SU-DHL-6 (cell line): ENCODE data around the gene TTC36.

Source experiments
- H2AFZ ChIP-seq: fragments of 200-600 bp; sonication (generic); 2 replicates; pipeline ENCODE4 v1.6.1; 2014; ENCODE audit warnings: low read depth, mild to moderate bottlenecking, moderate library complexity, mixed read lengths, antibody characterized with exemption, low read length; ENCODE audit not compliant: severe bottlenecking
- H3F3A ChIP-seq: fragments of 200-600 bp; shearing (Covaris generic); 2 replicates; pipeline ENCODE4 v1.6.0; 2016; ENCODE audit warnings: antibody characterized with exemption, mild to moderate bottlenecking; ENCODE audit not compliant: insufficient read depth
- H3K27ac ChIP-seq: fragments of 200-600 bp; sonication (generic); 2 replicates; pipeline ENCODE4 v1.5.1; 2016; ENCODE audit warnings: low read depth, mild to moderate bottlenecking, low read length, moderate library complexity, mixed read lengths
- H3K27me3 ChIP-seq: fragments of 200-600 bp; sonication (generic), shearing (Covaris generic); 2 replicates; pipeline ENCODE4 v1.6.0; 2014; ENCODE audit warnings: mild to moderate bottlenecking, low read length
- H3K36me3 ChIP-seq: fragments of 200-600 bp; sonication (generic); 2 replicates; pipeline ENCODE4 v1.6.1; 2014; ENCODE audit warnings: mild to moderate bottlenecking, low read length, mixed read lengths
- H3K4me2 ChIP-seq: fragments of 300-600, 200-600 bp; shearing (Covaris generic), sonication (generic); 2 replicates; pipeline ENCODE4 v1.6.0; 2014; ENCODE audit warnings: low read length, low read depth, mild to moderate bottlenecking; ENCODE audit not compliant: poor library complexity, severe bottlenecking
- H3K4me3 ChIP-seq: fragments of 200-600 bp; sonication (generic); 2 replicates; pipeline ENCODE4 v1.5.1; 2014; ENCODE audit warnings: antibody characterized with exemption, low read length, mild to moderate bottlenecking, mixed read lengths; ENCODE audit not compliant: insufficient read depth, poor library complexity, severe bottlenecking
- H3K79me2 ChIP-seq: fragments of 200-600 bp; sonication (generic); 2 replicates; pipeline ENCODE4 v1.6.1; 2014; ENCODE audit warnings: mild to moderate bottlenecking, low read length, moderate library complexity; ENCODE audit not compliant: insufficient read depth
- H3K9ac ChIP-seq: fragments of 200-600 bp; sonication (generic); 2 replicates; pipeline ENCODE4 v1.7.0; 2014; ENCODE audit warnings: mild to moderate bottlenecking, low read length
- H3K9me2 ChIP-seq: fragments of 200-600 bp; sonication (generic); replicated peaks from 2 replicates; pipeline ENCODE4 v1.6.1; 2014; ENCODE audit warnings: low read length; ENCODE audit not compliant: insufficient read depth
- H3K9me3 ChIP-seq: fragments of 200-600 bp; sonication (generic); 2 replicates; pipeline ENCODE4 v1.6.1; 2014; ENCODE audit warnings: low read length, mixed read lengths; ENCODE audit not compliant: insufficient read depth
- H4K20me1 ChIP-seq: fragments of 200-600 bp; sonication (generic); 2 replicates; pipeline ENCODE4 v1.6.1; 2014; ENCODE audit warnings: low read depth, mild to moderate bottlenecking, antibody characterized with exemption, low read length, moderate library complexity, mixed read lengths
- CTCF ChIP-seq: fragments of 200-600 bp; sonication (generic); IDR thresholded peaks from one replicate; pipeline ENCODE4 v1.5.1; 2017; ENCODE audit warnings: antibody characterized with exemption, mild to moderate bottlenecking, low read length, moderate library complexity; ENCODE audit not compliant: insufficient read depth, poor library complexity, severe bottlenecking
- EZH2phosphoT487 ChIP-seq: fragments of 200-600 bp; sonication (generic), shearing (Covaris generic); conservative IDR thresholded peaks from 2 replicates; pipeline ENCODE4 v1.6.1; 2018; ENCODE audit warnings: mild to moderate bottlenecking, antibody characterized with exemption, low read length, moderate library complexity, mixed read lengths

The TTC36 gene

GRCh38 chr11:118503216-118503615 lies 24.1 kb upstream of the TTC36 start:
- Histone ChIP-seq H3K9me2 (no peaks in the 10 kb centered on the region), H3K4me3 (no peak overlapping the region), H2AFZ (no peak overlapping the region), H3K9me3 (no peaks in the 10 kb centered on the region), H3K9ac (no peak overlapping the region), H3K27ac (no peak overlapping the region), H3K27me3 (no peaks in the 10 kb centered on the region), H3F3A (no peaks in the 10 kb centered on the region), H3K36me3 (peaks cover 21% of the 10 kb centered on the region), H3K4me2 (no peak overlapping the region), H3K79me2 (no peaks in the 10 kb centered on the region), H4K20me1 (no peaks in the 10 kb centered on the region)
- TF ChIP-seq EZH2phosphoT487 (no peak), CTCF (no peak)

- TF ChIP-seq EZH2phosphoT487 = no peak
- TF ChIP-seq CTCF = no peak
Measured at GRCh38 chr11:118511601-118512000, 15.7 kb upstream of the TTC36 start.

GRCh38 chr11:118514103-118514502 lies 13.2 kb upstream of the TTC36 start:
- Histone ChIP-seq H3K4me2 (no peak overlapping the region), H3K27ac (no peak overlapping the region), H3K4me3 (no peak overlapping the region), H3K9ac (no peak overlapping the region), H3F3A (no peaks in the 10 kb centered on the region), H2AFZ (no peak overlapping the region), H3K9me2 (no peaks in the 10 kb centered on the region), H4K20me1 (no peaks in the 10 kb centered on the region), H3K9me3 (no peaks in the 10 kb centered on the region), H3K79me2 (0 out of 2 replicates have a peak, but pooled peaks cover 3% of the 10 kb centered on the region), H3K27me3 (no peaks in the 10 kb centered on the region), H3K36me3 (peaks cover 36% of the 10 kb centered on the region; the same call in 1 of the 2 replicates)
- TF ChIP-seq EZH2phosphoT487 = no peak
- TF ChIP-seq CTCF = no peak

More at GRCh38 chr11:118511601-118512000, 15.7 kb upstream of the TTC36 start:
- Histone ChIP-seq H4K20me1 (no peaks in the 10 kb centered on the region), H3K4me2 (no peak overlapping the region), H3K36me3 (peaks cover 43% of the 10 kb centered on the region; the same call in 1 of the 2 replicates), H2AFZ (no peak overlapping the region), H3K9ac (no peak overlapping the region), H3K9me2 (no peaks in the 10 kb centered on the region), H3K4me3 (no peak overlapping the region), H3F3A (no peaks in the 10 kb centered on the region), H3K79me2 (0 out of 2 replicates have a peak, but pooled peaks cover 3% of the 10 kb centered on the region), H3K9me3 (no peaks in the 10 kb centered on the region), H3K27me3 (no peaks in the 10 kb centered on the region), H3K27ac (no peak overlapping the region)
